Peyer's patch (tissue), 4 donors: ENCODE measurements around the gene NAA80. TPM values are rescaled to one million over a fixed set of nuclear protein-coding genes. Genes with fewer than 3 reads are reported as not detected.
"Not testable (repeated sequence)": the region's sequence is repeated elsewhere in the genome, so short reads cannot be mapped to it uniquely, and the experiment has no call there.

Experiments
- DNase-seq, 3 donors: peaks; one replicate each; pipeline ENCODE4 v3.0.0-alpha.2; 2017 to 2019
- H3K27ac ChIP-seq, 4 donors: fragments of 200-600 bp; sonication (generic); one replicate each; pipeline ENCODE4 v1.5.1; 2016 to 2019
- H3K27me3 ChIP-seq, 2 donors: fragments of 200-600 bp; sonication (generic); one replicate each; pipeline ENCODE4 v1.5.1; 2019
- H3K36me3 ChIP-seq, 3 donors: fragments of 200-600 bp; sonication (generic); one replicate each; pipeline ENCODE4 v1.5.1; 2016 to 2019
- H3K4me1 ChIP-seq, 4 donors: fragments of 200-600 bp; sonication (generic); one replicate each; pipeline ENCODE4 v1.5.1; 2016 to 2019
- H3K4me3 ChIP-seq, 4 donors: fragments of 200-600 bp; sonication (generic); 1 replicate in 3 of 4; 2 replicates in 1 of 4; pipeline ENCODE4 v1.5.1; 2016 to 2019; ENCODE audit warnings: mild to moderate bottlenecking in 1 of 4
- H3K9me3 ChIP-seq, 4 donors: fragments of 200-600 bp; sonication (generic); one replicate each; pipeline ENCODE4 v1.5.1; 2016 to 2019; ENCODE audit warnings: mild to moderate bottlenecking in 1 of 4
- CTCF ChIP-seq, 6 experiments: fragments of 450-650 bp in 4 of 6; fragments of 200-600 bp in 2 of 6; sonication (generic) in 1 of 6; IDR thresholded peaks; one replicate each; pipeline ENCODE4 v1.5.1; 2017 to 2019; ENCODE audit warnings: antibody characterized with exemption in 6 of 6, mild to moderate bottlenecking in 3 of 6, moderate library complexity in 1 of 6
- POLR2A ChIP-seq, 2 donors: fragments of 450-650 bp; IDR thresholded peaks; one replicate each; pipeline ENCODE4 v1.5.1; 2017; ENCODE audit warnings: antibody characterized with exemption in 2 of 2, mild to moderate bottlenecking in 2 of 2, moderate library complexity in 2 of 2
- total RNA-seq, 4 donors: library from RNA; depleted of rRNA; stranded (reverse); fragments of >200 nt; gene quantifications; one replicate each; pipeline ENCODE4 v1.1.0, GENCODE V29; 2016

Gene NAA80
- total RNA-seq, 4 donors from 2014 or later: 3.2 to 14.0 (median 12.4) TPM

- DNase-seq: peak in 2 of 3 donors; percentile 90 to 92
- Histone ChIP-seq H3K4me3 (peak overlapping the region in 1 of 4 donors; percentile 14), H3K27ac (peak overlapping the region; percentile 52 to 93 (median 74)), H3K9me3 (no peaks in the 10 kb centered on the region), H3K27me3 (no peaks in the 10 kb centered on the region), H3K36me3 (peaks cover 0 to 11% (median 0%) of the 10 kb centered on the region in 3 donors), H3K4me1 (peaks cover 3 to 50% (median 17%) of the 10 kb centered on the region in 4 donors)
- TF ChIP-seq POLR2A (IDR thresholded peaks at IDR 0.05) (peak; percentile 52 to 66), CTCF (IDR thresholded peaks at IDR 0.05) (no peak)
These were observed 17.5 kb upstream of the NAA80 start for GRCh38 chr3:50316657-50317242.

- no peak overlapping the region for H3K4me3 ChIP-seq
- no peaks in the 10 kb centered on the region for H3K9me3 ChIP-seq
- H3K36me3 ChIP-seq: peaks cover 0 to 11% (median 0%) of the 10 kb centered on the region in 3 donors
- no peaks in the 10 kb centered on the region for H3K27me3 ChIP-seq
- H3K27ac ChIP-seq: peak overlapping the region in 1 of 4 donors; percentile 5
- peaks cover 3 to 42% (median 11%) of the 10 kb centered on the region in 4 donors for H3K4me1 ChIP-seq
- DNase-seq: no peak
- TF ChIP-seq CTCF (IDR thresholded peaks at IDR 0.05) (no peak), POLR2A (IDR thresholded peaks at IDR 0.05) (no peak)
These were observed 15.6 kb upstream of the NAA80 start for GRCh38 chr3:50314816-50315215.

- Histone ChIP-seq H3K36me3 (peaks cover 0 to 11% (median 0%) of the 10 kb centered on the region in 3 donors), H3K27ac (no peak overlapping the region), H3K9me3 (no peaks in the 10 kb centered on the region), H3K4me3 (no peak overlapping the region), H3K27me3 (no peaks in the 10 kb centered on the region), H3K4me1 (peaks cover 3 to 38% (median 11%) of the 10 kb centered on the region in 4 donors)
- no peak for DNase-seq
- TF ChIP-seq POLR2A (IDR thresholded peaks at IDR 0.05) (no peak), CTCF (IDR thresholded peaks at IDR 0.05) (no peak)
These were observed 15.1 kb upstream of the NAA80 start for GRCh38 chr3:50314342-50314741.

- H3K36me3 ChIP-seq, DNase-seq, H3K9me3 ChIP-seq, H3K27me3 ChIP-seq: not testable (repeated sequence)
- H3K27ac ChIP-seq: peak overlapping the region in 2 of 4 donors; percentile 39 to 46
- H3K4me1 ChIP-seq: peaks cover 1 to 15% (median 8%) of the 10 kb centered on the region in 4 donors
- H3K4me3 ChIP-seq: peak overlapping the region in 1 of 4 donors; percentile 17
These were observed 12.8 kb upstream of the NAA80 start for GRCh38 chr3:50312041-50312440.

GRCh38 chr3:50304601-50305000, 5.4 kb upstream of the NAA80 start:
- no peak for DNase-seq
- no peaks in the 10 kb centered on the region for H3K27me3 ChIP-seq

More at GRCh38 chr3:50304601-50305000, 5.4 kb upstream of the NAA80 start:
- Histone ChIP-seq H3K27ac (no peak overlapping the region), H3K36me3 (no peaks in the 10 kb centered on the region), H3K4me3 (no peak overlapping the region), H3K9me3 (no peaks in the 10 kb centered on the region), H3K4me1 (peaks cover 0 to 23% (median 0%) of the 10 kb centered on the region in 4 donors)
- TF ChIP-seq CTCF (IDR thresholded peaks at IDR 0.05) (no peak), POLR2A (IDR thresholded peaks at IDR 0.05) (no peak)
